Measurements from ENCODE around the gene LCE4A. TPM values are rescaled to one million over a fixed set of nuclear protein-coding genes. Genes with fewer than 3 reads are reported as not detected.
"Not testable (repeated sequence)": the region's sequence is repeated elsewhere in the genome, so short reads cannot be mapped to it uniquely, and the experiment has no call there.

LCE4A gene, protein sequence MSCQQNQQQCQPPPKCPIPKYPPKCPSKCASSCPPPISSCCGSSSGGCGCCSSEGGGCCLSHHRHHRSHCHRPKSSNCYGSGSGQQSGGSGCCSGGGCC
- not detected for polyA plus RNA-seq (ENCODE audit: insufficient read length in 3 of 3)

DNA sequence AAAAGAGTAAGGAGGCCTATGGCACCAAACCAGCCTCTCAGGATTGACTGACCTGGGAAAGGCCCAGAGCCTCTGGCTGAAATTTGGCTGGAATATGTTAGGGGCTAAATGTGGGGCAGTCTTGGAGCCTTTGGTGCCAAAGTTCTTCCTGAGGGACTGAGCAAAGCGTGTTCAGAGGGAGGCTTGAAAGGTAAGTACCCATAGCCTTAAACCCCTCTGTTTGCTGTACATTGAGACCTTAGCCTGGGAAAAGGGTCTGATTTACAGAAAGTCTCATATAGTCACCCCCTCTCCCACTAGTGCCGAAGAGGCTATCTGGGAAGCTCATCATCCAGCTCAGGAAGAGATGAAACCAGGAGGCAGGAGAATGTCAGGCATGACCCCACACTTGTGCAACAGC is at the start of gene LCE4A:
TSS of gene LCE4A (plus strand) at position 301 of the 400 bp plus-strand sequence. CDS start 916 bp downstream, outside the sequence.
- no peak for DNase-seq (ENCODE audit: low read depth in 3 of 3, low spot score in 2 of 3)

DNA sequence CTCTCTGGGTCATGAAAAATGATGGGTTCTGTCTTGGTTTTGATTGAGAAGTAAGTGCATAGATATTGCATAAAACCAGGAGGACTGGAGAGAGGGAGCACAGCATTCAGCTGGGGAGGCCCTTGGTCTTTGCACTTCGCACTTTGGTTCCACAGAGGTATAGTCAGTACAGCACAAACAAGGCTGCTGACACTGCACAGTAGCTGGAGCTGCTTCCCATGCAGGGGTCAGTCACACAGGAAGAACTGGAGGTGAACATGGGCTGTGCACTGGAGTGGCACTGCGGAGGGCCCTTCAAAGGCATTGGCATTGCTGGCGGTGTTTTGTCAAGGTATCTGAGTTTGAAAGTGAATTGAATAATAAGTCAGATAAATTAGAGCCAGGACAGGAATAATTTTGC is 49.3 kb upstream of the LCE4A start:
- DNase-seq (ENCODE audit: low read depth in 3 of 3, low spot score in 2 of 3) = no peak

DNA sequence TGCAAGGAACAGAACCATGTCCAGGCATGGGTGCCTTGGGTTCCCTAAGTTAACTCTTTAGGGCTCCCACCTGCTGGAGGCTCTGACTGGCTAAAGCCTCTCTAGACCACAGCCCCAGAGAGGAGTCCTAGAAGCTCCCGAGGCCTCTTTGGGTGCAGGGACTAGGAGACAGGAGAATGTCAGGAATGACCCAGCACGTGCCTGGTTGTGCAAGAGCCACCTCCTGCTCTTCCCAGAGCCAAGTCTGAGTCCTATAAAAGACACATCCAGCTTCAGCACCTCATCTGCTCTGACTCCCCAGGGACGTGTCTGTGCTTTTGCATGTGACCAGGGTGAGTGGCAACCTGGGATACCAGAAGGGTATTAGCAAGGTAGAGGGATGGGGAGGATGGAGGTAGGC is 44.9 kb upstream of the LCE4A start, which contains the start of gene LCE2D:
TSS of gene LCE2D (plus strand) at position 283 of the 400 bp plus-strand sequence. CDS start 726 bp downstream, outside the sequence.
- no peak for DNase-seq (ENCODE audit: low read depth in 3 of 3, low spot score in 2 of 3)

- not testable (repeated sequence) for DNase-seq (ENCODE audit: low read depth in 3 of 3, low spot score in 2 of 3)
Measured at GRCh38 chr1:152666171-152666570, 41.8 kb upstream of the LCE4A start.

DNA sequence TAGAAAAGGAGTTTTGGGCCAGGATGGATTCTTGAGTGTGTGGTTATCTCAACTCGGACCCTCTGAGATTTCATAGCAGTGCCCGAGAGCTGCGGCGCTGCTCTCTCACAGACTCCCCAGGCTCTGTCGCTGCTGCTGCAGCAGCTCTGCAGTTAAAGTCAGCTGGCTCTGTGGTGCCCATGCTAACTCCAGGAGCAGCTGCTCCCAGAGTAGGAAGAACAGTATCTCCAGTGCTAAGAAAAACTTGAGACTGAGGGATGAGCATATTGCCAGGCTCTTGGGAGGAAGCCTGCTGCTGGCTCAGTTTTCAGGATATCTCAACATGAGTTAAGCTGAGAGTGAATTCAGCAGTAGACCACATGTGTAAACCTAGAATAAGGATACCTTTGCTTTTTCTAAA is 40.3 kb upstream of the LCE4A start:
- DNase-seq (ENCODE audit: low read depth in 3 of 3, low spot score in 2 of 3) = no peak

DNA sequence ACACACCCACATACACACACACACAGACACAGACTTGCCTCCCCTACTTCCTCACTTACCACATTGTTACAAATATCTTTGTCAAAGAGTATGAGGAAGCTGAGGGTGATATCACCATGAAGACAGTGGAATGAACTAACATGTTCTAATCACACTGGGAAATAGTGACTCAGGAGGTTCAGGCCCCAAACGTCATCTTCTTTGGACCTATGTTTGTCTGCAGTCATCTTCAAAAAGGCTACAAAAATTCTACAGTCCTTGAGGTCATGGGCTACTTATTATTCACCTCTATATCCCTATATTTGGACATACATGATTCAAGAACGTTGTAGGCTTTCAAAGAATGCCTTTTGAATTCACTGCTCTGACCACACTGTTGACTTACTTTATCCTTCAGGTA is 34.9 kb upstream of the LCE4A start:
- no peak for DNase-seq (ENCODE audit: low read depth in 3 of 3, low spot score in 2 of 3)

DNA sequence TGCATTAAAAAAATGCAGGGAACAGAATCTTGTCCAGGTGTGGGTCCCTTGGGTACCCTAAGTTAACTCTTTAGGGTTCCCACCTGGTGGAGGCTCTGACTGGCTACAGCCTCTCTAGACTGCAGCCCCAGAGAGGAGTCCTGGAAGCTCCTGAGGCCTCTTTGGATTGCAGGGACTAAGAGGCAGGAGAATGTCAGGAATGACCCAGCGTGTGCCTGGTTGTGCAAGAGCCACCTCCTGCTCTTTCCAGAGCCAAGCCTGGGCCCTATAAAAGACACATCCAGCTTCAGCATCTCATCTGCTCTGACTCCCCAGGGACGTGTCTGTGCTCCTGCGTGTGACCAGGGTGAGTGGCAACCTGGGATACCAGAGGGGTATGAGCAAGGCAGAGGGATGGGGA is 33.0 kb upstream of the LCE4A start, which contains the start of gene LCE2C:
TSS of gene LCE2C (plus strand) at position 297 of the 400 bp plus-strand sequence. CDS start 737 bp downstream, outside the sequence.
- not testable (repeated sequence) for DNase-seq (ENCODE audit: low read depth in 3 of 3, low spot score in 2 of 3)

- no peak for DNase-seq (ENCODE audit: low read depth in 3 of 3, low spot score in 2 of 3)
Measured at GRCh38 chr1:152679459-152679858, 28.5 kb upstream of the LCE4A start.

DNA sequence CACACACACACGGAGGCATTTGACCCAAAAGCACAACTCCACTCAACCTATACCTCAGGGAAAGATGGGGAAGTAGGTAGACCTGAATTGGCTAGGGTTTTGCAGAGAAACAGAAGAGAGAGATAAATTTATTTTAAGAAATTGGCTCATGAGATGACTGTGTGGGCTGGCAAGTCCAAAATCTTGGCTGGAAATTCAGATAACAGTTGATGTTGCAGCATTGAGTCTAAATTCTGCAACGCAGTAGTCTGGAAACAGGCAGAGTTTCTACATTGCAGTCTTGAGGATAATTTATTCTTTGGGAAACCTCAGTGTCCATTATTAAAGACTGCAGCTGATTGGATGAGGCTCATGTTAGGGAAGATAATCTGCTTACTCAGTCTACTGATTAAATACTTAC is 26.3 kb upstream of the LCE4A start:
- DNase-seq (ENCODE audit: low read depth in 3 of 3, low spot score in 2 of 3) = no peak

GRCh38 chr1:152683846-152684245 is 24.1 kb upstream of the LCE4A start:
- no peak for DNase-seq (ENCODE audit: low read depth in 3 of 3, low spot score in 2 of 3)

DNA sequence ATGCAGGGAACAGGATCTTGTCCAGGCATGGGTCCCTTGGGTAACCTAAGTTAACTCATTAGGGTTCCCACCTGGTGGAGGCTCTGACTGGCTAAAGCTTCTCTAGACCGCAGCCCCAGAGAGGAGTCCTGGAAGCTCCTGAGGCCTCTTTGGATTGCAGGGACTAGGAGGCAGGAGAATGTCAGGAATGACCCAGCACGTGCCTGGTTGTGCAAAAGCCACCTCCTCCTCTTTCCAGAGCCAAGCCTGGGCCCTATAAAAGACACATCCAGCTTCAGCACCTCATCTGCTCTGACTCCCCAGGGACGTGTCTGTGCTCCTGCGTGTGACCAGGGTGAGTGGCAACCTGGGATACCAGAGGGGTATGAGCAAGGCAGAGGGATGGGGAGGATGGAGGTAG is 22.1 kb upstream of the LCE4A start, which contains the start of gene LCE2B:
TSS of gene LCE2B (plus strand) at position 301 of the 400 bp plus-strand sequence. CDS start 721 bp downstream, outside the sequence.
- DNase-seq (ENCODE audit: low read depth in 3 of 3, low spot score in 2 of 3) = not testable (repeated sequence)

GRCh38 chr1:152697701-152698600 is 10.0 kb upstream of the LCE4A start, which contains the start of gene LCE2A:
LCE2A (plus strand) TSS chr1:152698345; CDS start chr1:152698902, 557 bp downstream.
- DNase-seq (ENCODE audit: low read depth in 3 of 3, low spot score in 2 of 3) = no peak

DNA sequence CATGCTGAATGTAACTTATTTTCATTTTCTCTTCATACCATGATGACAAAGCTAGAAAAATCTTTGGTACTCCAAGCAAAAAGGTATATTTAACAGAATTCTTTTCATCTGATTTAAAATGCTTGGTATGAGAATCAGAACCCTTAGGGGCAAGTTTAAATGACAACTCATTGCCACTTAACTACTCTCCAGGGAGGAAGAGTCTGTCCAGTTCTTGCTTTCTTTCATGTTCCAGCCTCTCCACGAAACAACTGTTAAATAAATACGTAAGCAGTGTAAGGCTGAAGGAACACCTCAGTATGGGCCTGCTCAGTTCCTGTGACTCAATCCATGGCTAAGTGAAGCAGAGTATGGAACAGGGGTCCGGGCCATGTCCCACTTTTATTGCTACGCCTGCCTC is 8.2 kb upstream of the LCE4A start:
- no peak for DNase-seq (ENCODE audit: low read depth in 3 of 3, low spot score in 2 of 3)

DNA sequence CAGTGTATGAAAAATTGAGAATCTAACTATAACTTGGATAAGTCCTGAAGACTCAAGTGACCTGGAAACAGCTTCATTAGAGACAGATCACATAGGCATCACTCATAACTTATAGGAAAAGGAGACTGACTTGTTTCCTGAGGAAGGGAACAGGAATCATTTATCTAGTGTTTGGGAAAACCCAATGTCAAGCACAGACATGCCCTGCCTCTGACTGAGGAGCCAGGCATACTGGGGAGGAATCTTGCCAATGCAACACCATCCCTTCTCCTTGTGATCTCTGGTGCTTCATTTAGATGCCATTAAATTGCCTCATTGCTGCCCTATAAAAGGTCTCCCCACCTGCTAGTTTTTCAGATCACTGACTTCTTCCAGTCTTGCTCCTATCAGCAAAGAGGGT is 10.3 kb downstream of the LCE4A start:
- DNase-seq (ENCODE audit: low read depth in 3 of 3, low spot score in 2 of 3) = no peak

DNA sequence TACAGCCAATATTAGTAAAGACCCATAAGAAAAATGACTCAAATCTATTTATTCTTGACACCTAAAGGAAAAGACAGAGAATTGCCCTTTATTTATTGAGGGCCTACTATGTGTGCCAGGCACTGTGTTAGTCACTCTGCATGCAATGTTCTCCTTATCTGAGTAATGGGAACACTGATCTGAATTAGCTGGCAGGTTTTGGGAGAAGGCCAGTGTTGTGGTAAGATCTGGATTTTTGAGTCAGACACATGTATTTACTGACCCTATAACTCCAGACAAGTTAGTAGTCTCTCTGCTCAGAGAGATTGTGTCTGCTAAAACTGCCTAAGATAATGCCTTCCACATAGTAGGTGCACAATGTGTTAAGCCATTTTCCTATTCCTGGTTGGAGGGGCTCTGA is 17.3 kb downstream of the LCE4A start:
- no peak for DNase-seq (ENCODE audit: low read depth in 3 of 3, low spot score in 2 of 3)

DNA sequence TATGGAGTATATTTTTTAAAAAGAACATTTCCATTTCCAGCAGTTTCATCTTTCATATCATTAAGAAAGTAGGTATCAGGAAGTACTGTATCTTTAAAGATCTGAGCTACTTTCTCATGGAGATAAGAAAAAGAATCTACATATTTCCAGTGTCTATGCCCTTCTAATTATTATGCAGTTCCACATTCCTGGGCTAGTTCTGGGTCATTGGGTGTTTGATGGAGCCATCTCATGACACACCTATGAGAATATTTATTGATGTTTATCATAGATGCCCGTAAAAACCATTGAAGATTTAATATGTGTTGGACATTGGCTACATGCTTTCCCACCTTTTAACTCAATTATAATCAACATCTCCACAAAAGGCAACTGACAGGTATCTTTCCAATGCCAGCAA is 21.0 kb downstream of the LCE4A start:
- no peak for DNase-seq (ENCODE audit: low read depth in 3 of 3, low spot score in 2 of 3)

DNA sequence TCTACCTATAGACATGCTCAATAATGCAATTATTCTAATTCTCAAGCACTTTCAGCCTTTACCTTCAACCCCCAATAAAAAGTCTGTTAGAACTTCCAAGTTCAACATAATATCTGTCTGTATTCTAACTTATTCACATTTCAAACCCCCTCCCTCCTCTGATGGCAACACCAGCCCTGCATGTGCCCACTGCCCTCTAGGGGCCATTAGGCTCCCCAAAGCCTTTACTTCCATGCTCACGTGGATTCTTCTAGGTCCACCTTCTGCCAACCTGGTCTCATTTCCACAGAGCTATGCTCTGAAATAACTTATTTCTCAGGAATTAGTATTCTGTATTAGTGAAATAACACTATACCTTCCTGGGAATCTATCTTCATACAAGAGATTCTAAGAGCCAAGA is 27.7 kb downstream of the LCE4A start:
- DNase-seq (ENCODE audit: low read depth in 3 of 3, low spot score in 2 of 3) = no peak

DNA sequence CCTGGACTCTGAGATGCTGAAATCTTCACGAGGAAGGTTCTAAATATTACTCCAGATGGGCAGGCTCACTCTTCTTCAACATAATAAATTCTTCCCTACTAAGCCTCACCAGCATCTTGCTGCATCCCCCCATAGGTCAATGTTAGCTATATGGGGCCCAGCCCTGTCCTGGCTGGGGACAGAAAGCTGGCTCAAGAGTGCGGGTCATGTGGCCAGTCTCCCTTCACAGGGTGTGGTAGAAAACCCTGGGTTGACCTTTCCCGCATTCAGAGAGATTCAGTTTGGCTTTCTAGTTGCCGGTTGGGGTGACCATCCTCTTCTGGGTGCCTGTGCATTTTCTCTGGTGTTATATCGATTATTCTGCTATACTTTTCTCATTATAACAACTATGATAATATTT is 30.0 kb downstream of the LCE4A start:
- DNase-seq (ENCODE audit: low read depth in 3 of 3, low spot score in 2 of 3) = no peak

DNA sequence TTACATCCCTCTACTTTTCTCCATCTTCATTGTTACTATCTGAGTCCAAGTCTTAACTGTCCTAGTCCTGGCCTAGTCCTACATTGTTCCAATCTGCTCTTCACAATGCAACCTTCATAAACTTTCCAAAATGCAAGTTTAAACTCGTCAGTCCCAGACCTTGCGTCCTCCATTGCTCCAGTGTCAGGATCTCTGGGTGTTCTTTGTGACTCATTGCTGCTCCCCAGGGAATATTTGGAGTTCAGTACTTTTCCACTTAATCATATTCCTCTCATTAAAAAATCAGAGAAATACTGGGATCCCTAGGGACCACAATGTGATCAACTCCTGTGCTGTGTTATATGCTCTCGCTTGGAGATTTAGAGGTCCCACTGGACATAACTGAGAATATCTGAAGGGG is 31.9 kb downstream of the LCE4A start:
- DNase-seq (ENCODE audit: low read depth in 3 of 3, low spot score in 2 of 3) = no peak

- DNase-seq (ENCODE audit: low read depth in 3 of 3, low spot score in 2 of 3) = no peak
Measured at GRCh38 chr1:152741656-152742055, 33.7 kb downstream of the LCE4A start.

DNA sequence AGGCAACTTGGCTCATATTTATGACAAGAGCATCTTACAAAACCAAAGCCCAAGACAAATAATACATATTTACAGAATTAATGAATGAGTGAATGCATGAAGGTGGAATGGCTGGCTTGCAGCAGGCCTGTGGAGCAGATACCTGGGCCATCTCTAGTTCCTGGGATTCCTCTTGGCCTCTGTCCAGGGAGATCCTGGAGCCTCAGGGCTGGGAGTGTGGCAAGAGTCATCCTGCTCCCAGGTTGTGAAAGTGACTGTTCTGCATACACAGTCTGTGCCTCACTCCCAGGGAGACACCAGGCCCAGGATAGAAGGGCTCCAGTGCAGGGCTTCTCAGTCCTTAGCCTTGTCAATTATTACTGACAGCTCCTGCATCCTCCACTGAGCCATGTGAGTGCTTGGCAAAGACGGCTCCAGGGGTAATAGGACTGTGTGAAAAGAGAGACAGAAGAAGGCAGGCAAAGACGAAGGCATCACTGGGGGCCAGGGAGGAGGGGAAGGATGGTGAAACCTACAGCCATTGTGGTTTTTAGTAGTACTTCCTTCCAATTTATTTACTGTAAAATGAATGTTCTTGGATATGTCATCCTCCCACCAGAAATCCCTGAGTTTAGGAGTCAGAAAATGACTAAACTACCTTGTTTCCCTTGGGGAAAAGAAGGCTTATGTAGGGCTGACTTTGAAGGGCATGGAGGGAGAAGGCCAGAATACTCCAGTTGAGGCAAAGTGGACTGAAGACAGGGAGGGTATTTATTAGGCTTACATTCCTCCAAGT is 35.6 kb downstream of the LCE4A start:
- no peak for DNase-seq (ENCODE audit: low read depth in 3 of 3, low spot score in 2 of 3)

Data from right renal cortex interstitium (tissue), 3 donors.